Natural killer cell treated with Interleukin-12 subunit alpha and Interleukin-12 subunit beta and Interleukin-15 and Interleukin-18, amount 100 ng/mL, for 72 hours (primary cell): Measurements from ENCODE around the gene PITPNM3. TPM values are rescaled to one million over a fixed set of nuclear protein-coding genes. Genes with fewer than 3 reads are reported as not detected.
"Not testable (repeated sequence)": the region's sequence is repeated elsewhere in the genome, so short reads cannot be mapped to it uniquely, and the experiment has no call there.

ENCODE experiments used
- ATAC-seq, 2 donors: fragments of 150-1000 bp; cut with Tn5 transposase in 1 of 2; sonication (Bioruptor Pico), chemical (Tn5 transposase) in 1 of 2; 2 replicates each; pipeline ENCODE4 v1.10.0; 2021
- DNase-seq: peaks from one replicate; pipeline ENCODE4 v3.0.0; 2022; ENCODE audit warnings: low spot score
- H3K27ac Mint-ChIP-seq, 2 donors: 1 replicate in 1 of 2; 2 replicates in 1 of 2; pipeline ENCODE4 v1.8.0; 2022; ENCODE audit warnings: mixed read lengths in 2 of 2, mild to moderate bottlenecking in 1 of 2, moderate library complexity in 1 of 2
- H3K27me3 Mint-ChIP-seq, 2 donors: 1 replicate in 1 of 2; 2 replicates in 1 of 2; pipeline ENCODE4 v1.8.0; 2022; ENCODE audit warnings: mixed read lengths in 2 of 2
- H3K36me3 Mint-ChIP-seq: one replicate; pipeline ENCODE4 v1.8.0; 2022; ENCODE audit warnings: mixed read lengths
- H3K4me1 Mint-ChIP-seq, 2 donors: 1 replicate in 1 of 2; 2 replicates in 1 of 2; pipeline ENCODE4 v1.8.0; 2022; ENCODE audit warnings: low read depth in 2 of 2, mixed read lengths in 2 of 2, mild to moderate bottlenecking in 1 of 2
- H3K4me3 Mint-ChIP-seq: one replicate; pipeline ENCODE4 v1.8.0; 2022; ENCODE audit warnings: mixed read lengths
- H3K9me3 Mint-ChIP-seq: 2 replicates; pipeline ENCODE4 v1.8.0; 2022; ENCODE audit warnings: mixed read lengths
- total RNA-seq, 2 donors: library from RNA; stranded (reverse); gene quantifications; one replicate each; pipeline ENCODE4 v1.2.3, GENCODE V29; 2022

PITPNM3 gene
- total RNA-seq, 2 donors from 2014 or later: 0.59 to 0.84 TPM

DNA sequence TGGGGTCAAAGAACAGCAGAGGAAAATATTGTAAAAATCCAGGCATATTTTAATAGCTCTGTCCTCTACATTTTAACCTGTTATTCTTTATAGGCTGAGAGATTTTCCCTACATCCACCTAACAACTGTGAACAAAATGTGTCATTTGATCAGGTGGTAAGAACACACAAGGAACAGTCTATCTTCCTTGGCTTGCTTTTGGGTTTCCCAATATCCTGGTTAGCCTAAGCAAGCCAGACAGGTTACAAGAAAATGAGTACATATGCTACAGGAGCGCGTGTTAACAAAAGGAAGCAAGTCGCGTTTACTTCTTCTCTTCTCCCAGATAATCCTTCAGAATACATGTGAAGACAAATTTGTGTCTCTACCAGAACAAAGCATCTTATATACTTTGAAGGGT, 31.0 kb upstream of the PITPNM3 start:
- H3K27ac Mint-ChIP-seq: no peak overlapping the region
- H3K27me3 Mint-ChIP-seq: no peaks in the 10 kb centered on the region
- peaks cover 63% of the 10 kb centered on the region for H3K36me3 Mint-ChIP-seq
- H3K9me3 Mint-ChIP-seq: no peaks in the 10 kb centered on the region
- H3K4me1 Mint-ChIP-seq: no peaks in the 10 kb centered on the region
- H3K4me3 Mint-ChIP-seq: no peak overlapping the region
- no peak for ATAC-seq
- no peak for DNase-seq

DNA sequence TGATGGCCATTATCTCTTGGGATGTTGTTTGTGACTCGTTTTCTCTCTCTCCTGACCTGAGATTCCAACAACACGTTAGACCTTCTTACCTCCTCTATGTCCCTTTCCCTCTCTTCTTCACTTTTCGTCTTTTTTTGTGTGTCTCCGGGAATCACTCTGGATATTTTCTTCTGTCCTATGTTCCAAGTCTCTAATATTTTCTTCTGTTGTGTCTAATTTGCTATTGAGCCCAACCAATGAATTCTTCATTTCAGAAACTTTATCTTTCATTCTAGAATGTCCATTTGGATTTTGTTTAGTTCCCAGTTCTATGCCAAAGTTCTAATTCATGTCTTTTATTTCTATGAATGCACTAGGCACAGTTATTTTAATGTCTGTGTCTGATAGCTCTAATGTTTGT, 27.1 kb upstream of the PITPNM3 start:
- no peaks in the 10 kb centered on the region for H3K4me1 Mint-ChIP-seq
- no peaks in the 10 kb centered on the region for H3K9me3 Mint-ChIP-seq
- no peak overlapping the region for H3K27ac Mint-ChIP-seq
- no peaks in the 10 kb centered on the region for H3K27me3 Mint-ChIP-seq
- H3K4me3 Mint-ChIP-seq: no peak overlapping the region
- no peak for ATAC-seq
- H3K36me3 Mint-ChIP-seq: peaks cover 44% of the 10 kb centered on the region
- DNase-seq: no peak

- Mint-ChIP-seq H3K36me3 (peaks cover 34% of the 10 kb centered on the region), H3K9me3 (no peaks in the 10 kb centered on the region), H3K4me3 (no peak overlapping the region), H3K27ac (no peak overlapping the region), H3K27me3 (no peaks in the 10 kb centered on the region), H3K4me1 (peaks cover 5 to 9% of the 10 kb centered on the region in 2 donors)
- ATAC-seq (no peak), DNase-seq (no peak)
Observed at GRCh38 chr17:6580625-6581024, 24.3 kb upstream of the PITPNM3 start.

DNA sequence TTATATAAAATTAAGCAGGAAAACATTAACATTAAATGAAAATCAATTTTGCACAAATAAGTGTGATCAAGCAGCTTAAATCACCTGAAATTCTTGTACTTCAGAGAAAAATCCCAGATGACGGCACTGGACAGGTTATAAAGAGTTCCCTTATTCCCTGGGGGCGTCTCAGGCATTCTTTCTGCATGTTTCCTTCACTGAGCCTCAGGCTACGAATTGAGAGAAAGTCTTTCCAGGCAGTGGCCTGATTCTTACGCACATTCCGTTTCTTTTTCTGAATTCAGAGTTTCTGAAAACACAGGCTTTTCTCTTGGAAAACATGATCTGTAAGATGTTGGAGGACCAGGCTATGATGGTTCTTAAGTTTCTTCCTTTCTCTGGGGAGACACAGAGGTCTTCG, 22.1 kb upstream of the PITPNM3 start:
- H3K27ac Mint-ChIP-seq: no peak overlapping the region

GRCh38 chr17:6577686-6578263, 21.4 kb upstream of the PITPNM3 start:
- Mint-ChIP-seq H3K4me3 (no peak overlapping the region), H3K9me3 (no peaks in the 10 kb centered on the region), H3K27me3 (no peaks in the 10 kb centered on the region), H3K27ac (peak overlapping the region in 1 of 2 donors; percentile 52), H3K4me1 (peaks cover 14 to 21% of the 10 kb centered on the region in 2 donors), H3K36me3 (peaks cover 8% of the 10 kb centered on the region)
- DNase-seq (no peak), ATAC-seq (no peak)

More for the DNA sequence above, 22.1 kb upstream of the PITPNM3 start:
- H3K9me3 Mint-ChIP-seq: no peaks in the 10 kb centered on the region
- H3K4me1 Mint-ChIP-seq: peaks cover 14 to 21% of the 10 kb centered on the region in 2 donors
- no peaks in the 10 kb centered on the region for H3K27me3 Mint-ChIP-seq
- ATAC-seq (no peak), DNase-seq (no peak)
- H3K36me3 Mint-ChIP-seq: peaks cover 15% of the 10 kb centered on the region
- H3K4me3 Mint-ChIP-seq: no peak overlapping the region

GRCh38 chr17:6576038-6576785, 19.9 kb upstream of the PITPNM3 start:
- peaks cover 14 to 24% of the 10 kb centered on the region in 2 donors for H3K4me1 Mint-ChIP-seq
- H3K9me3 Mint-ChIP-seq: no peaks in the 10 kb centered on the region
- H3K27me3 Mint-ChIP-seq: no peaks in the 10 kb centered on the region
- no peak overlapping the region for H3K4me3 Mint-ChIP-seq
- peak overlapping the region; percentile 53 to 85 for H3K27ac Mint-ChIP-seq
- no peak for DNase-seq
- ATAC-seq: no peak
- peaks cover 5% of the 10 kb centered on the region for H3K36me3 Mint-ChIP-seq

DNA sequence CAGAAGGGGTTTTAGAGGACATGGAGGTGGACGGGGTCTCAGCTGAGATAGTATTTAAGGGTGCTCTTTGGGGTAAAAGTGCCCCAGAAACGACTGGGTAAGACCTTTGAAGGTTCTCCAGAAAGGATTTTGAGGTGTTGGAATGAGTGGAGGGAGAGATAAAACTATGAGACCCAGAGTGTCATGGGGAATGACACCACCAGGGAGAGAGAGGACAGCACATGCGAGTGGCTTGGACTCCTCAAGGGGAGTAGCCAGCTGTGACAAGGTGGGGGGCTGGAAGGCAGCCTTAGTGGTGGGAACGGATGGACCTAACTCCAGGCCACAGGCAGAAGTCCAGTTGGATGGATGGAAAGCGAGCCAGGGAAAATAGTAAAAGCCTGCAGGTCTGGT, 19.2 kb upstream of the PITPNM3 start:
- H3K9me3 Mint-ChIP-seq: no peaks in the 10 kb centered on the region
- H3K4me3 Mint-ChIP-seq: peak overlapping the region; percentile 79
- peak overlapping the region; percentile 53 to 85 for H3K27ac Mint-ChIP-seq
- peaks cover 14 to 24% of the 10 kb centered on the region in 2 donors for H3K4me1 Mint-ChIP-seq
- DNase-seq (no peak), ATAC-seq (peak in 1 of 2 donors; percentile 4)
- no peaks in the 10 kb centered on the region for H3K27me3 Mint-ChIP-seq
- H3K36me3 Mint-ChIP-seq: peaks cover 5% of the 10 kb centered on the region

DNA sequence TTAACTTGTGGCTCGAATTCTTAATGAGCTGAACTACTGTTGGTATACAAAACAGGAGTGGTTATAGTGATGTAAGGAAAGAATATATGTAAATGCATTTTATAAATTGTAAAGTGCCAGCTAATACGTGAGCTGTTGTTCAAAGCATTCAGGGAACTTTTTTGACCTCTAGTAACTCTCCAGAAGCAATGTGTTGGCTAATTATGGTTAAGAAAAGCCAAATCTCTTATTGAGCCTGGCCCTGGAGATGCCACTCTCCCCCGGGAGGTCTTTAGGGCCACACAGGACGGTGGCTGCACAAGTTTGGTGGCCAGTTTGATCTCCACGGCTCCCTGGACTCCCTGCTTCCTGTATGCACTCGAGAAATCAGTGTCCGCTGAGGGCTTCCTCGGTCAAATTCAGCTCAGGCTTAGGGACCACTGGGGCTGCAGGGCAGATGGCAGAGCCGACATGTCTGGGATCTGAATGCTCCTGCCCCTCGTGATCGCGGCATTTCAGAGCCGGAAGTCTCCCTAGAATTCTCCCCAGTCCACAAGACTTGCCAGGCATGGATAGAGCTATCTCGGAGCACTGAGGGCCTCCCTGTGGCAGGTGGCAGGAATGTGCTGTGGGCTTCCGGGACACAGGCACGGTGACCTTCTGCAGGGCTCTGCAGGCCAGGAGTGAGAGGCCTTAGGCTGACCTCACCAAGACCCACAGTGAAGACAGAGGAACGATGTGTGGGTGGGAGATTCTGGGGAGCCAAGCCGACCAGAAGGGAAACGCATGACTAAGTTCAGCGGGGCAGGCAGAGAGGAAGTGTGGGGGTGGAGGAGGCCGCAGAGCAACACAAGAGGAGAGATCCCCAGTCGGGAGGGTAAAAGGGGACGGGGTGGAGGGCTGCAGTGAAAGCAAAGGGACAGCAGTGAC, 18.6 kb upstream of the PITPNM3 start:
- H3K9me3 Mint-ChIP-seq: no peaks in the 10 kb centered on the region
- peaks cover 14 to 24% of the 10 kb centered on the region in 2 donors for H3K4me1 Mint-ChIP-seq
- peak overlapping the region; percentile 53 to 85 for H3K27ac Mint-ChIP-seq
- DNase-seq (peak; percentile 78), ATAC-seq (peak; percentile 83 to 91)
- H3K27me3 Mint-ChIP-seq: no peaks in the 10 kb centered on the region
- peak overlapping the region; percentile 79 for H3K4me3 Mint-ChIP-seq
- peaks cover 5% of the 10 kb centered on the region for H3K36me3 Mint-ChIP-seq

- H3K36me3 Mint-ChIP-seq: peaks cover 5% of the 10 kb centered on the region
- H3K27me3 Mint-ChIP-seq: no peaks in the 10 kb centered on the region
- no peak overlapping the region for H3K27ac Mint-ChIP-seq
- no peaks in the 10 kb centered on the region for H3K9me3 Mint-ChIP-seq
- DNase-seq (no peak), ATAC-seq (no peak)
- no peak overlapping the region for H3K4me3 Mint-ChIP-seq
- peaks cover 14 to 24% of the 10 kb centered on the region in 2 donors for H3K4me1 Mint-ChIP-seq
Observed at GRCh38 chr17:6573982-6574686, 17.8 kb upstream of the PITPNM3 start.

DNA sequence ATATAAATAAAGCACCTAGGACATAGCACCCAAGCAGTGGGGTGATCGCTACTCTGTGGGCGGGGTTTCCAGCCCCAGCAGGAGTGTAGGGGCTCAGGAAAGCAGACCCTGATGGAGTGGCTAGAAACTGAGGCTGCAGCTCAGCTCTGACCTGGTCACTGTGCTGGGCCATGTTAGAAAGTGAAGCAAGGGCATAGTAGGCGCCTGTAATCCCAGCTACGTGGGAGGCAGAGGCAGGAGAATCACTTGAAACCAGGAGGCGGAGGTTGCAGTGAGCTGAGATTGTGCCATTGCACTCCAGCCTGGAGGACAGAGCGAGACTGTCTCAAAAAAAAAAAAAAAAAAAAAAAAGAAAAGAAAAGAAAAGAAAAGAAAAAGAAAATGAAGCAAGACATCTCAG, 17.1 kb upstream of the PITPNM3 start:
- not testable (repeated sequence) for ATAC-seq, H3K27ac Mint-ChIP-seq, DNase-seq, H3K9me3 Mint-ChIP-seq, H3K27me3 Mint-ChIP-seq, H3K4me3 Mint-ChIP-seq, H3K36me3 Mint-ChIP-seq
- H3K4me1 Mint-ChIP-seq: peaks cover 14 to 24% of the 10 kb centered on the region in 2 donors

- Mint-ChIP-seq H3K9me3 (no peaks in the 10 kb centered on the region), H3K4me3 (no peak overlapping the region), H3K4me1 (peaks cover 14 to 24% of the 10 kb centered on the region in 2 donors), H3K27ac (no peak overlapping the region), H3K27me3 (peaks cover 0 to 2% of the 10 kb centered on the region in 2 donors), H3K36me3 (peaks cover 5% of the 10 kb centered on the region)
- ATAC-seq (no peak), DNase-seq (no peak)
Observed at GRCh38 chr17:6572972-6573370, 16.6 kb upstream of the PITPNM3 start.

DNA sequence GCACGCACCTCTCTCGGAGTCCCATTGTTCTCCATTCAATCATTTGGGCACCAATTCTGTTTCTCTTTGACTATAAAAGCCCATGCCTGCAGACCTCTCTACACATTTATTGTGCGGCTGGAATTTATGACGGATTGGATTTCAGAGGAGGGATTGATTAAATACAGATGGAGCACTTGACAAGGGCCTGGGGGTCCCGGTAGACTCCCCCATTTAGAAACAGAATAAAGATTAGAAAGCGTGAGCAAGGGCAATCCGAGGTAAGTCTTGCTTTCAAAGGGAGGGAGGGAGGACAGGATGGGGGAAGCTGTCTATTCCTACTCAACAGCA, 15.1 kb upstream of the PITPNM3 start:
- H3K9me3 Mint-ChIP-seq: no peaks in the 10 kb centered on the region
- ATAC-seq (no peak), DNase-seq (no peak)
- no peaks in the 10 kb centered on the region for H3K36me3 Mint-ChIP-seq
- H3K4me1 Mint-ChIP-seq: peaks cover 14 to 19% of the 10 kb centered on the region in 2 donors
- peaks cover 0 to 5% of the 10 kb centered on the region in 2 donors for H3K27me3 Mint-ChIP-seq
- no peak overlapping the region for H3K27ac Mint-ChIP-seq
- no peak overlapping the region for H3K4me3 Mint-ChIP-seq

DNA sequence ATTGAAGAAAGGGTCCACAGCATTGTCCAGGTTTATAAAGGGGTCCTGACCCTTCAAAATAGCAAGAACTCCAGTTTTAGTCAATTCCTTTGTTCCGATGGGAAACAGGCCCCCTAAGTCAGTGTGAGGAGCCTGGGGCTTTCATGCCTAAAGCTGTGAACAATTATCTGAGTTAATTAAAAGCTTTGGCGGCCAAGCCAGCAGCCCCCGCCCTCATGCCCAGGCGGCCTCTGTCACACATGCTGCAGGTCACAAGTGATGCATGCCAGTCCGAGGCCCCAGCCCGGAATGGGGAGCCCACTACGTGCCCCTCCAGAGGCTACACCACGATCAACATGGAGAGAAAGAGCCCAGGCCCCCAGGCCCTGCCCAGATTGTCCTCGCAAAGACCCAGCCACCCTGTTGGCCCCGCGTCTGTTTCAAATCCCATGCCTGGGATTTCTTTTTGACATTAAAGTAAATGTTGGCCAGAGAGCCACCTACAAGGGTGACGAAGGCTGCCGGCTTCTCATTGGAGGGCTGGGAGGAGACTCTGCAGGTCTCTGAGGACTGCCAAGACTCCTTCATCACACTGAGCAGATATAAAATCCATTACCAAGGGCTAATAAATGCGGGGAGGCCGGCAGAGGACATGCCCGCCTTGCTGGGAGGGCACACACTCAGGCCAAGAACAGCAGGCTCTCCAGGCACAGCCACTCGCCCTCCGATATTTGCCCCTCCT, 14.5 kb upstream of the PITPNM3 start:
- H3K27me3 Mint-ChIP-seq: peaks cover 0 to 5% of the 10 kb centered on the region in 2 donors
- no peaks in the 10 kb centered on the region for H3K9me3 Mint-ChIP-seq
- H3K4me1 Mint-ChIP-seq: peaks cover 11 to 17% of the 10 kb centered on the region in 2 donors
- ATAC-seq (no peak), DNase-seq (no peak)
- H3K4me3 Mint-ChIP-seq: no peak overlapping the region
- no peak overlapping the region for H3K27ac Mint-ChIP-seq
- no peaks in the 10 kb centered on the region for H3K36me3 Mint-ChIP-seq
